Stomach smooth muscle (tissue), 2 donors: ENCODE data around the gene GPR108.
"Not testable (repeated sequence)": the region's sequence is repeated elsewhere in the genome, so short reads cannot be mapped to it uniquely, and the experiment has no call there.

ENCODE experiments used
- H3K27ac ChIP-seq: one replicate; pipeline ENCODE4 v1.7.0; 2013; ENCODE audit warnings: mild to moderate bottlenecking, low read length, inconsistent platforms
- H3K27me3 ChIP-seq, 2 donors: one replicate each; pipeline ENCODE4 v1.7.0; 2013; ENCODE audit warnings: low read length in 2 of 2; ENCODE audit not compliant: insufficient read depth in 2 of 2, control insufficient read depth in 1 of 2
- H3K36me3 ChIP-seq, 2 donors: one replicate each; pipeline ENCODE4 v1.7.0; 2013; ENCODE audit warnings: low read length in 2 of 2; ENCODE audit not compliant: control insufficient read depth in 2 of 2, insufficient read depth in 2 of 2
- H3K4me1 ChIP-seq: one replicate; pipeline ENCODE4 v1.7.0; 2013; ENCODE audit warnings: low read length; ENCODE audit not compliant: control insufficient read depth, insufficient read depth
- H3K4me3 ChIP-seq, 2 donors: one replicate each; pipeline ENCODE4 v1.7.0; 2013; ENCODE audit warnings: low read length in 2 of 2
- H3K9ac ChIP-seq, 2 donors: one replicate each; pipeline ENCODE4 v1.7.0; 2013; ENCODE audit warnings: low read length in 2 of 2, mild to moderate bottlenecking in 1 of 2
- H3K9me3 ChIP-seq, 2 donors: one replicate each; pipeline ENCODE4 v1.7.0; 2013; ENCODE audit warnings: low read length in 2 of 2; ENCODE audit not compliant: control insufficient read depth in 2 of 2
- donor health status: healthy.
- donor health status: Pancreatic carcinoma.

Gene GPR108

DNA sequence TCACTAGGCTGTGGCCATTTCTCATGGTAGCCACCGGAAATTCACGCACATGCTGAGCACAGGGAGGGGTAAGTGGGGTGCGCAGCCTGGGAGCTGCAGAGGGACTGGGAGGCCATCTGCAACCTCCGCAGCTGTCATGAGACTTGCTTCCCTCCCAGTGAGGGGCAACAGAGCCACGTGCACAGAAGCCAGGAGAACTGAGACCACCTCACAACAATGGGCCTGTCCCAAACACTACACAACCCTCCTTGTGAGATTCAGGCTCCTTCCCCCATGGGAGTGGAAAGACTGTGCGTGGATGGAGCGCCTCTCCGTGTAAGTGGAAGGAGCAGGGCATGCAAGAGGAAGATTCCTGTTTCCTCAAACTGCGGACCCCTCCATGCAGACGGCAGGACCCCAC lies 25.8 kb downstream of the GPR108 start:
- Histone ChIP-seq H3K9ac (no peak overlapping the region), H3K27ac (no peak overlapping the region), H3K4me1 (no peaks in the 10 kb centered on the region), H3K9me3 (no peaks in the 10 kb centered on the region), H3K27me3 (peaks cover 19 to 23% of the 10 kb centered on the region in 2 donors), H3K36me3 (no peaks in the 10 kb centered on the region), H3K4me3 (no peak overlapping the region)

DNA sequence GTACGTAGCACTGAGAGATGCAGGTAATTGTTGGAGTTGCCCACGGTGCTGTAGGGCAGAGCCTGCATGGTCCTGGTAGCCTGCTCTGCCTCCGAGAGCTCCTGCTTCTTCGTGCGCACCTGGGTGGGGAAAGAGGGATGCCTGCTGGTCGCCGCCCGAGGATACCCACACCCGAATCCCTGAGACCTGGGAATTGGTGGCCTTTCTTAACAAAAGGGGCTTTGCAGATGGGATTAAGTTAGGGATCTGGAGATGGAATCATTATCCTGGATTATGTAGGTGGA lies 26.4 kb downstream of the GPR108 start:
- no peaks in the 10 kb centered on the region for H3K9me3 ChIP-seq
- no peak overlapping the region for H3K4me3 ChIP-seq
- H3K4me1 ChIP-seq: no peaks in the 10 kb centered on the region
- no peaks in the 10 kb centered on the region for H3K36me3 ChIP-seq
- H3K27me3 ChIP-seq: peaks cover 21 to 23% of the 10 kb centered on the region in 2 donors
- no peak overlapping the region for H3K9ac ChIP-seq
- no peak overlapping the region for H3K27ac ChIP-seq

DNA sequence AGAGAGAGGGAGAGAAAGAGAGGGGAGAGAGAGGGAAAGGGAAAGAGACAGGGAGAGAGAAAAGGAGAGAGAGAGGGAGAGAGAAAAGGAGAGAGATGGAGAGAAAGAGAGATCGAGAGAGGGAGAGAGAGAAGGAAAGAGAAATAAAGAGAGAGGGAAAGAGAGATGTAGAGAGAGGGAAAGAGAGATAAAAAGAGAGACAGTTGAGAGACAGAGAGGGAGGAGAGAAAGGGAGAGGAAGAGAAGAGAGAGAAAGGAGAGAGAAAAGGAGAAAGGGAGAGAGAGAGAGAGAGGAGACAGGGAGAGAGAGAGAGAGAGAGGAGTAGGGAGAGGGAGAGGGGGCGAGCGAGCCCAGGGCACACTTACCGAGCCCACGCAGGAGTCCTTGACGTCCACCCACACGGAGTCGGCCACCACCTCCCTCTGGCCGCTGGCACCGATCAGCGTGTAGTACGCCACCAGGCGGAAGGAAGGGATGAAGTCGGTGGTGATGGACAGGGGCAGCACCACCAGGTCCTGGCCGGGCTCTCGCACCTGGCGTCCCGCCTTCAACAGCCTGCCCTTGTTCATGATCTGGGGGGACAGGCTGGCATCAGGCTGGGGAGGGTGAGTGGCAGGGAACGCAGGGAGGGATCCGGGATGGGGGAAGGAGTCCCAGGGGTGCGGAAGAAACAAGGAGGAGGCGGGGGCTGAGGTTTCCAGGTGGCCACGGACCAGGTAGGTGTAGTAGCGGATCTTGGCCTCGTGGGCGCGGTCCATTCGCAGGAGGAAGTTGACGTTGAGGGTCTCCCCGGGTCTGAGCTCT lies 26.9 kb downstream of the GPR108 start:
- Histone ChIP-seq H3K9me3 (no peaks in the 10 kb centered on the region), H3K27ac (no peak overlapping the region), H3K27me3 (peaks cover 21 to 23% of the 10 kb centered on the region in 2 donors), H3K4me3 (no peak overlapping the region), H3K9ac (no peak overlapping the region), H3K36me3 (no peaks in the 10 kb centered on the region), H3K4me1 (no peaks in the 10 kb centered on the region)

DNA sequence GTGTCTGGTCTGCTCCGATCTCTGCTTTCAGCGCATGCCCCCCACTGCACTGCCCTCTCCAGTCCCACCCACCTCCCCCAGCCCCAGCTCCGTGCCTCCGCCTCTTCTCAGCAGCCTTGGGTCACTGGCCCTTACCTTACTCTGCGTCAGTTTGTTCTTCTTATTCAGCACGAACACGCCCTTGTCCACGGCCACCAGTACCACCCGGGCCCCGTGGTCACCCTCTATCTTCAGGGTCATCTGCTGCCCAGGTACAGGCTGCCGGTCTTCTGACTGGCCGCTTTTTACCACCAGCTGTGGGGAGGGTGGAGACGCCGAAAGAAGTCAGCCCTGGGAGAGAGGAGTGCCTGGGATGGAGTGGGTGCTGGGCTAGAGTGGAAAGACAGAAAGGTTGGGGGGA lies 27.8 kb downstream of the GPR108 start:
- Histone ChIP-seq H3K4me3 (no peak overlapping the region), H3K4me1 (no peaks in the 10 kb centered on the region), H3K36me3 (no peaks in the 10 kb centered on the region), H3K9ac (no peak overlapping the region), H3K27ac (no peak overlapping the region), H3K27me3 (peaks cover 19 to 23% of the 10 kb centered on the region in 2 donors), H3K9me3 (no peaks in the 10 kb centered on the region)

DNA sequence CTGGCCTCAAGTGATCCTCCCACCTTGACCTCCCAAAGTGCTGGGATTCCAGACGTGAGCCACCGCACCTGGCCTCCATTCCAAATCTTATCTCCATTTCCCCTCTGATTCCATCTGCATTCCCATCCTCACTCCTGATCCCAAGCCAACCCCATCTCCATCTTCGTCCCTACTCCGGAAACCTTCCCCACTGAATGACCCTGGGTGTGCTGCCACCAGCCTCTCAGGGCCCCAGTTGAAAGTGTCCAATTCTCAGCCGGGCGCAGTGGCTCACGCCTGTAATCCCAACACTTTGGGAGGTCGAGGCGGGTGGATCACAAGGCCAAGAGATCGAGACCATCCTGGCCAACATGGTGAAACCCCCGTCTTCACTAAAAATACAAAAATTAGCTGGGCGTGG lies 28.5 kb downstream of the GPR108 start:
- not testable (repeated sequence) for H3K9me3 ChIP-seq, H3K36me3 ChIP-seq, H3K4me3 ChIP-seq, H3K9ac ChIP-seq, H3K27ac ChIP-seq, H3K4me1 ChIP-seq
- H3K27me3 ChIP-seq: peaks cover 17 to 23% of the 10 kb centered on the region in 2 donors

DNA sequence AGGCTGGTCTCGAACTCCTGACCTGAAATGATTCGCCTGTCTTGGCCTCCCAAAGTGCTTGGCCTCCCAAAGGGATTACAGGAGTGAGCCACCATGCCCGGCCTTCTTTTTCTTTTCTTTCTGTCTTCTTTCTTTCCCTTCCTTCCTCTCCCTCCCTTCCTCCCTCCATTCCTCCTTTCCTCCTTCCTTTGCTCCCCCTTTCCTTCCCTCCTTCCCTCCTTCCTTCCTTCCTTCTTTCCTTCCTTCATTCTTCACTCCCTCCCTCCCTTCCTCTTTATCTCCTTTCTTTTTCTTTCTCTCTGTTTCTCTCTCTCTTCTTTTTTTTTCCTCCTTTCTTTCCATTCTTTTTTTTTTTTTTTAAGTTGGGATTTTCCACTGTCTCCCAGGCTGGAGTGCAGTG lies 29.0 kb downstream of the GPR108 start:
- Histone ChIP-seq H3K27me3 (peaks cover 17 to 23% of the 10 kb centered on the region in 2 donors), H3K9ac (no peak overlapping the region), H3K4me1 (no peaks in the 10 kb centered on the region), H3K36me3 (no peaks in the 10 kb centered on the region), H3K4me3 (no peak overlapping the region), H3K9me3 (no peaks in the 10 kb centered on the region), H3K27ac (no peak overlapping the region)

DNA sequence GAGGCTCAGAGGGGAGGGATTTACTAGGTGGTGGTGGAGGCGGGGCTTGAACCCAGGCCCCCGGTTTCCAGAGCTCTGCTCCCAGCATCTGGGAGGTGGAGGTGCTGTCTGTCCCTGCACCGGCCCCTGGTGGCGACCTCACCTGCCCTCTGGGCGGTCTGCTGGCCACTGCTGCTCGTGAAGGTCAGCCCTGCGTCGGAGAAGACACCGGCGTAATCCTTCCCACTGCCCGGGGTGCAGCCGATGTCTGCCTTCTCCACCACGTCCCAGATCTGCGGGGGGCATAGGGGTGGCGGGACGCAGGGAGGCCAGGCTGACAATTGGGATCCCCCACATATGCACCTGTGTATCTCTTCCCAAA lies 29.7 kb downstream of the GPR108 start:
- Histone ChIP-seq H3K9me3 (no peaks in the 10 kb centered on the region), H3K9ac (no peak overlapping the region), H3K4me3 (no peak overlapping the region), H3K27me3 (peaks cover 15 to 23% of the 10 kb centered on the region in 2 donors), H3K36me3 (no peaks in the 10 kb centered on the region), H3K27ac (no peak overlapping the region), H3K4me1 (no peaks in the 10 kb centered on the region)

DNA sequence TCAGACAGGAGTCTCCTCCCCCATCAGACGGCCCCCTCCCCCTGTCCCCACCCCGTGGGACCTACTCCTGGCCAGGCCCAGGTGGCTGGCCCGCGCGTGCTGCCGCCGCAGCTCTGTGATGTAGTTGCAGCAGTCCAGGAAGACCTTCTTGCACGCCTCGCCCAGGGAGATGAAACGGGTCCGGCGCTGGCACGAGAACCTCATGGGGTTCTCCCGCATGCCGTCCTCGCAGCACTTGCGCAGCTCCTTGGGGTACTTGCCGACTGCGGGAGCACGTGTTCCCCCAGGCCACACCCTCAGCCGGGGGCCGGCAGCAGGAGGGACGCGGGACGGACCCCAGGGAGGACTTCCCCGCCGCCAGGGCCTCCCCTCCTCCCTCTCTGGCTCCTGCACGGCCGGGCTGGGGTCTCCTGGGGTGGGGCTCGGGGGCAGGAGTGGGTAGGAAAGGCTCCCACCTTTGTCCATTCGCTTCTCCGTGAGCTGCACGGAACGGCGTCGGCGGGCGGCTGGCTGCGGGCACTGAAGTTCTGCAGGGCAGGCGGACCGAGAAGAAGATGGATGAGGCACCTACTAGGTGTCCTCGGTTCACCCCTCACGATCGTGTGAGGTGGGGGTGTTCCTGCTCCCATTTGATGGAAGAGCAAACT lies 30.2 kb downstream of the GPR108 start:
- Histone ChIP-seq H3K27me3 (peaks cover 13 to 20% of the 10 kb centered on the region in 2 donors), H3K9ac (no peak overlapping the region)

DNA sequence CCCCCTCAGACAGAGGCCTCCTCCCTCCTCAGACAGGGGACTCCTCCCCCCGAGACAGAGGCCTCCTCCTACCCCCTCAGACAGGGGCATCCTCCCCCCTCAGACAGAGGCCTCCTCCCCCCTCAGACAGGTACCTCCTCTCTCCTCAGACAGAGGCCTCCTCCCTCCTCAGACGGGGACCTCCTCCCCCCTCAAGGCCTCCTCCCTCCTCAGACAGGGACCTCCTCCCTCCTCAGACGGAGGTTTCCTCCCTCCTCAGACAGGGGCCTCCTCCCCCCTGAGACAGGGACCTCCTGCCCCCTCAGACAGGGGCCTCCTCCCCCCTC lies 30.8 kb downstream of the GPR108 start:
- Histone ChIP-seq H3K27ac (no peak overlapping the region), H3K4me1 (no peaks in the 10 kb centered on the region), H3K4me3 (no peak overlapping the region), H3K36me3 (no peaks in the 10 kb centered on the region), H3K9ac (no peak overlapping the region), H3K9me3 (no peaks in the 10 kb centered on the region), H3K27me3 (peaks cover 9 to 17% of the 10 kb centered on the region in 2 donors)

More for the DNA sequence above, 30.2 kb downstream of the GPR108 start:
- Histone ChIP-seq H3K4me1 (no peaks in the 10 kb centered on the region), H3K4me3 (no peak overlapping the region), H3K27ac (no peak overlapping the region), H3K9me3 (no peaks in the 10 kb centered on the region), H3K36me3 (no peaks in the 10 kb centered on the region)

DNA sequence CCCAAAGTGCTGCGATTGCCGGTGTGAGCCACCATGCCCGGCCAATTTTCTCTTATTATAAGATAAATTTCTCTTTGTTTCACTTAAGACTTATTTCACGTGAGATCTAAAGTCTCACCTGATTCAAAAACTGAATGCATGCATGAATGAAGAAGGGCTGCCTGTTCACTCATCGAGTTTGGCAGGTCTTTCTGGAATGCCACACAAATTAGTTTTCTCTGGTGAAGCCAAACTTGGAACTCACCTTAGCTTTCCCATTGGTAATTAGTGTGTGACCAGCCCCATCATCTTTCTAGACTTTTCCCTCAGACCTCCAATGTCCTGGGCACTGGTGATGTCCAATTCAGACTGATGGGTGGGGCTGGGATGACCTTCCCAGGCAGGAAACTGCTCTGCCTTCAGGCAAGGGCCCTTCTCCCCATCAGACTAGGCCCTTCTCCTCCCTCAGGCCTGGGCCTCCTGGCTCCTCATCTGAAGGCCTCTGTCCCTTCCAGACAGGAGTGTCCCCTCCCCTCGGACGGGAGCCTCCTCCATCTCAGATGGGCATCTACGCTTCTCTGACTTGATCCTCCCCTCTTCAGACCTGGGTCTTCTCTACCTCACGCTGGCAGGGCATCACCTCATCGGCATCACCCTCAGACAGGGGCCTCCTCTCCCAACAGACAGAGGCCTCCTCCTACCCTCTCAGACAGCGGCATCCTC lies 31.3 kb downstream of the GPR108 start:
- H3K4me1 ChIP-seq: no peaks in the 10 kb centered on the region
- no peak overlapping the region for H3K4me3 ChIP-seq
- H3K27me3 ChIP-seq: peaks cover 6 to 14% of the 10 kb centered on the region in 2 donors
- no peaks in the 10 kb centered on the region for H3K36me3 ChIP-seq
- H3K9me3 ChIP-seq: no peaks in the 10 kb centered on the region
- H3K9ac ChIP-seq: no peak overlapping the region
- no peak overlapping the region for H3K27ac ChIP-seq
